GM23248 (cell line): Measurements from ENCODE around the gene KLF15. TPM values are rescaled to one million over a fixed set of nuclear protein-coding genes. Genes with fewer than 3 reads are reported as not detected.

Experiments used
- DNase-seq: peaks from one replicate; pipeline ENCODE4 v3.0.0-alpha.2; 2015
- H2AFZ ChIP-seq: fragments of 200-600 bp; sonication (generic); 2 replicates; pipeline ENCODE4 v1.6.1; 2016; ENCODE audit warnings: antibody characterized with exemption
- H3F3A ChIP-seq: fragments of 200-600 bp; sonication (generic); 2 replicates; pipeline ENCODE4 v1.6.1; 2016; ENCODE audit warnings: mild to moderate bottlenecking, antibody characterized with exemption, mixed run types; ENCODE audit not compliant: insufficient read depth
- H3K27ac ChIP-seq: fragments of 200-600 bp; sonication (generic); 2 replicates; pipeline ENCODE4 v1.5.1; 2016; ENCODE audit warnings: mild to moderate bottlenecking
- H3K27me3 ChIP-seq: fragments of 200-600 bp; sonication (generic); replicated peaks from 2 replicates; pipeline ENCODE4 v1.6.1; 2016; ENCODE audit warnings: mild to moderate bottlenecking; ENCODE audit not compliant: insufficient read depth
- H3K36me3 ChIP-seq: fragments of 200-600 bp; sonication (generic); 2 replicates; pipeline ENCODE4 v1.6.1; 2016; ENCODE audit warnings: low read depth, mild to moderate bottlenecking
- H3K4me1 ChIP-seq: fragments of 200-600 bp; sonication (generic); 2 replicates; pipeline ENCODE4 v1.6.1; 2016; ENCODE audit warnings: mild to moderate bottlenecking; ENCODE audit not compliant: insufficient read depth
- H3K4me2 ChIP-seq: fragments of 200-600 bp; sonication (generic); one replicate; pipeline ENCODE4 v1.6.1; 2016; ENCODE audit warnings: mild to moderate bottlenecking; ENCODE audit not compliant: unreplicated experiment
- H3K4me3 ChIP-seq: fragments of 200-600 bp; sonication (generic); 2 replicates; pipeline ENCODE4 v1.5.1; 2016; ENCODE audit warnings: mild to moderate bottlenecking
- H3K79me2 ChIP-seq: fragments of 200-600 bp; sonication (generic); 2 replicates; pipeline ENCODE4 v1.6.1; 2016; ENCODE audit warnings: mild to moderate bottlenecking; ENCODE audit not compliant: insufficient read depth
- H3K9ac ChIP-seq: fragments of 200-600 bp; sonication (generic); 2 replicates; pipeline ENCODE4 v1.6.1; 2016; ENCODE audit warnings: mild to moderate bottlenecking
- H3K9me2 ChIP-seq: fragments of 200-600 bp; sonication (generic); 2 replicates; pipeline ENCODE4 v1.6.1; 2016; ENCODE audit warnings: mixed run types, mild to moderate bottlenecking, moderate library complexity; ENCODE audit not compliant: insufficient read depth
- H3K9me3 ChIP-seq: fragments of 200-600 bp; sonication (generic); one replicate; pipeline ENCODE4 v1.6.1; 2017; ENCODE audit warnings: low read depth
- H4K20me1 ChIP-seq: fragments of 200-600 bp; sonication (generic); 2 replicates; pipeline ENCODE4 v1.6.0; 2016; ENCODE audit not compliant: insufficient read depth
- EZH2 ChIP-seq: fragments of 200-600 bp; sonication (generic); IDR thresholded peaks from 2 replicates; pipeline ENCODE4 v1.6.1; 2018; ENCODE audit warnings: antibody characterized with exemption, mild to moderate bottlenecking; ENCODE audit not compliant: insufficient read depth, poor library complexity, severe bottlenecking
- EZH2phosphoT487 ChIP-seq: fragments of 200-600 bp; sonication (generic); IDR thresholded peaks from 2 replicates; pipeline ENCODE4 v1.6.1; 2018; ENCODE audit warnings: antibody characterized with exemption, moderate library complexity, mild to moderate bottlenecking, low read depth; ENCODE audit not compliant: insufficient read depth
- WGBS, 2 experiments: methylation state at CpG; one replicate each; pipeline ENCODE4 v1.1.6; 2015 to 2017; ENCODE audit warnings: low lambda C conversion rate in 2 of 2, low coverage in 1 of 2; ENCODE audit errors: missing lambda C conversion rate in 2 of 2; 5-methylcytosine and 5-hydroxymethylcytosine counted together
- in situ Hi-C: fragments of 300-500 bp; cut with MboI; formaldehyde crosslinking; loops from 2 replicates; pipeline ENCODE4 v1.15.0; 2020
- polyA plus RNA-seq: library from polyadenylated mRNA; unstranded; fragments of >200 nt; fragmentation: Nextera tagmentation; extraction: Ambion mirVana; gene quantifications from 2 replicates; pipeline ENCODE4 v1.2.1, GENCODE V29; 2016
- total RNA-seq: library from RNA; depleted of rRNA; stranded (reverse); fragments of >200 nt; shearing (Covaris generic); gene quantifications from 2 replicates; pipeline ENCODE4 v1.2.3, GENCODE V29; 2014

KLF15 gene
- total and polyA plus RNA-seq, 2 experiments from 2014 or later: 0.14 to 0.54 TPM

DNA sequence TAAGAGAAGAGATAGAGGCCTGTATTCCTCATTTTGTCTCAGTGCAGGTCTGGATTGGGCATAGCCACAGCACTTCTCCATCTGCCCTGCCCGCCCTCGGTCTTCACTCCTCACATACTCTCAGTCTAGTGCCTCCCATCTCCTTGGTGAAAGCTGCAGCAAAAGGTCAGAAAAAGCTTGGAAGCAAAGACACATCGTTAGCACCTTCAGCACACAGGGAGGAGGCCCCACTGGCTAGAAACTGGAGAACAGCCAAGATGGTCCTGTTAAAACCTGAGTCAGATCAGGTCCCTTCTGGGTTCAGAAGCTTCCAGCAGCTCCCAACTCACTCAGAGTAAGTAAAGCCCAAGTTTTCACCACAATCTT, 1.6 kb upstream of the KLF15 start:
- H3K27me3 ChIP-seq: peaks cover 37% of the 10 kb centered on the region
- no peak overlapping the region for H3K4me3 ChIP-seq
- WGBS, 2 experiments: 57 to 62% methylated on average over 3 of the region's 3 CpGs
- no peaks in the 10 kb centered on the region for H3K9me3 ChIP-seq
- no peak overlapping the region for H3K9ac ChIP-seq
- H3K4me1 ChIP-seq: 0 out of 2 replicates have a peak, but pooled peaks cover 7% of the 10 kb centered on the region
- in situ Hi-C loops: no loop called here
- no peaks in the 10 kb centered on the region for H4K20me1 ChIP-seq
- H3F3A ChIP-seq: no peaks in the 10 kb centered on the region
- no peak for TF ChIP-seq EZH2phosphoT487
- no peak for TF ChIP-seq EZH2
- H3K27ac ChIP-seq: no peak overlapping the region
- H3K9me2 ChIP-seq: no peaks in the 10 kb centered on the region
- H2AFZ ChIP-seq: no peak overlapping the region
- no peak for DNase-seq
- no peaks in the 10 kb centered on the region for H3K79me2 ChIP-seq
- H3K4me2 ChIP-seq: no peak overlapping the region
- H3K36me3 ChIP-seq: no peaks in the 10 kb centered on the region

GRCh38 chr3:126358038-126358815, 1.0 kb upstream of the KLF15 start:
- no peaks in the 10 kb centered on the region for H4K20me1 ChIP-seq
- no peaks in the 10 kb centered on the region for H3K9me2 ChIP-seq
- peaks cover 36% of the 10 kb centered on the region for H3K27me3 ChIP-seq
- in situ Hi-C loops: no loop called here
- peak overlapping the region; percentile 90; the same call in 1 of the 2 replicates for H2AFZ ChIP-seq
- peak overlapping the region; percentile 75 for H3K4me3 ChIP-seq
- no peaks in the 10 kb centered on the region for H3K36me3 ChIP-seq
- DNase-seq: peak; percentile 38
- 0 out of 2 replicates have a peak, but pooled peaks cover 7% of the 10 kb centered on the region for H3K4me1 ChIP-seq
- TF ChIP-seq EZH2: no peak
- TF ChIP-seq EZH2phosphoT487: no peak
- 6 to 10% methylated on average over 11 of the region's 11 CpGs for WGBS, 2 experiments
- H3K4me2 ChIP-seq: peak overlapping the region; percentile 94
- no peak overlapping the region for H3K27ac ChIP-seq
- no peaks in the 10 kb centered on the region for H3K9me3 ChIP-seq
- H3F3A ChIP-seq: no peaks in the 10 kb centered on the region
- no peaks in the 10 kb centered on the region for H3K79me2 ChIP-seq
- no peak overlapping the region for H3K9ac ChIP-seq

DNA sequence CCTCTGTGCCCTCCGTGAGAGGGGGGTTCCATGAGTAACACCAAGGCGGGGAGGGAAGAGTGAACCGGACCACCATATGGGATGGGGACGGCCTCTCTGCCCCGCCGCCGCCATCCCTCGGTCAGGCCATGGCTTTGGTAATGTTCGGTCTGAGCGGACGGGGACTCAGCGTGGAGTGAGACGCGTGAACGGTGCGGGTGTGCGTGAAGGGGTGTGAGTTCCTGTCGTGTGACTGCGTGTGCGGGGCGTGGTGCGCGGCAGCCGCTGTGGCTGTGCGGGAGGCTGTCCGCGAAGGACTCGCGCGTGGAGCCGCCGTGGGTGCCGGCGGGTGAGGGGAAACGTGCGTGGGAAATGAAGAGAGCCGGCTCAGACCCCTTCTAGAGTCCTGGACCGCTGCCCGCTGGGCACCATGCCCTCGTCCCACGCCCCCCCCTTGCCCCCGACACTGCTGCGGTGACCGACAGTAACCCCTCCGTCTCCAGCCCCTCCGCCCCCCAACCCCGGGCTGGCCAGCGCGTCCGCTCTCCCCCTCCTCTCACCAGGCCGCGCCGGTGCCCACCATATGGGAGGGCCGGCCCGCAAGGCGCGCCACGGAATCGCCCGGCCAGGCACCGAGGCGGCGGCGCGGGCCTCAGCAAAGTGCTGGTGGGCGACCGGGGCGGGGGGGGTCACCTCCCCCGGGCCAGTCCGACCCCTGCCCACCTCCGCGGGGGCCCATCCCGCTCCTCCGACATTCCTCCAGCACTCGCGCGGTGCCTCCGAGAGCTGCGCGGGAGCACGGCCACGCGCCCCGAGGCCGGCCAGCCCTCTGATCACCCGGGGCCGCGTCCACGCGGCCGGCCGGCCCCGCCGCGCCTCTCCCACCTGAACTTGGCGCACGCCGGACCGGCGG, 589 bp downstream of the KLF15 start:
- Histone ChIP-seq H3K4me3 (peak overlapping the region; percentile 75), H3K9me3 (no peaks in the 10 kb centered on the region), H3K27ac (no peak overlapping the region), H3F3A (no peaks in the 10 kb centered on the region), H3K36me3 (no peaks in the 10 kb centered on the region), H3K79me2 (no peaks in the 10 kb centered on the region), H2AFZ (peak overlapping the region; percentile 84), H4K20me1 (no peaks in the 10 kb centered on the region), H3K27me3 (peaks cover 24% of the 10 kb centered on the region), H3K9me2 (no peaks in the 10 kb centered on the region), H3K4me1 (0 out of 2 replicates have a peak, but pooled peaks cover 7% of the 10 kb centered on the region), H3K4me2 (peak overlapping the region; percentile 84), H3K9ac (peak overlapping the region; percentile 54)
- peak; percentile 49 for DNase-seq
- WGBS, 2 experiments: 2% methylated on average over 45 to 49 of the region's 100 CpGs
- in situ Hi-C loops: no loop called here
- TF ChIP-seq EZH2phosphoT487: no peak
- TF ChIP-seq EZH2: no peak

DNA sequence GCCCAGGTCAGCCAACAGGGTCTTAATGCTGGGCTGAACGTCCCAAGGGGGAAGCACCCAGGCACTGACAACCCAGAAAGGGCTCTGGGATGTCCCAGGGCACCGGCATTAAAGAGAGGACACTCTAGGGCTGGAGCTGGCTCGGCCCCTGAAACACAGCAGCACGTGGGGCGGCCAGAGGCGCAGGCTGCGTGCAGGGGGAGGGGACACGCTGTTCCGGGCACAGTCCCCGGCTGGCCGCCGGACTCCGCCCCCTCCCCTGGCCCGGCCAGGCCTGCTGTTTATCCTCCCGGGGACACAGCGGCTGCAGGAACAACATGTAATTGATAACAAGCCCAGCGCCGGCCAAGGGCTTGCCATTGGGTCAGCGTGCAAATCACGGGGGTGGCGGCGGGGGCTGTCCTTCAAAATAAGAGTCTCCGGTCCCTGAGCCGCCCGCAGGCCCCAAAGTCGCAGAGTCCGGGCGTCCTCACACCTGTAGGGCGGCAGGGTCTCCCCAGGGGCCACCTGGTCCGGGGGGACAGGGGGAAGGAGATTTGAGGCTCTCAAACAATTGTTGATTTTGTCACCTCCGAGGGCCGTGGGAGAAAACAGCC, 1.3 kb downstream of the KLF15 start:
- no peaks in the 10 kb centered on the region for H3F3A ChIP-seq
- H4K20me1 ChIP-seq: no peaks in the 10 kb centered on the region
- H3K27me3 ChIP-seq: peaks cover 24% of the 10 kb centered on the region
- 0 out of 2 replicates have a peak, but pooled peaks cover 7% of the 10 kb centered on the region for H3K4me1 ChIP-seq
- no peak overlapping the region for H3K27ac ChIP-seq
- peak overlapping the region; percentile 54 for H3K9ac ChIP-seq
- H3K9me2 ChIP-seq: no peaks in the 10 kb centered on the region
- TF ChIP-seq EZH2phosphoT487: no peak
- TF ChIP-seq EZH2: no peak
- no peaks in the 10 kb centered on the region for H3K79me2 ChIP-seq
- WGBS, 2 experiments: 2 to 3% methylated on average over 26 to 32 of the region's 32 CpGs
- peak overlapping the region; percentile 84 for H2AFZ ChIP-seq
- no peaks in the 10 kb centered on the region for H3K36me3 ChIP-seq
- H3K9me3 ChIP-seq: no peaks in the 10 kb centered on the region
- peak overlapping the region; percentile 75 for H3K4me3 ChIP-seq
- in situ Hi-C loops: no loop called here
- peak; percentile 70 for DNase-seq
- H3K4me2 ChIP-seq: peak overlapping the region; percentile 84
